ENCODE data around the gene HDAC10.
A peak's percentile ranks its signal among the peaks of the same experiment; 100 is the strongest.

Gene HDAC10

GRCh38 chr22:50283821-50284220 lies 32.8 kb upstream of the HDAC10 start:
- Histone ChIP-seq H3K9me3 (ENCODE audit: control insufficient read depth in 2 of 2, low read length in 2 of 2) (no peaks in the 10 kb centered on the region), H3K4me3 (ENCODE audit: low read length in 2 of 2) (no peak overlapping the region), H3K4me1 (ENCODE audit: control insufficient read depth, insufficient read depth, low read length) (peaks cover 8% of the 10 kb centered on the region), H3K27ac (ENCODE audit: low read length) (no peak overlapping the region), H3K9ac (ENCODE audit: low read length in 2 of 2) (no peak overlapping the region), H3K27me3 (ENCODE audit: control insufficient read depth in 1 of 2, insufficient read depth in 2 of 2, low read length in 2 of 2) (no peaks in the 10 kb centered on the region), H3K36me3 (ENCODE audit: control insufficient read depth in 2 of 2, insufficient read depth in 2 of 2, low read length in 2 of 2) (peaks cover 47 to 48% of the 10 kb centered on the region in 2 donors)

- Histone ChIP-seq H3K4me1 (ENCODE audit: control insufficient read depth, insufficient read depth, low read length) (peaks cover 8% of the 10 kb centered on the region), H3K27ac (ENCODE audit: low read length) (no peak overlapping the region), H3K36me3 (ENCODE audit: control insufficient read depth in 2 of 2, insufficient read depth in 2 of 2, low read length in 2 of 2) (peaks cover 47 to 51% of the 10 kb centered on the region in 2 donors), H3K27me3 (ENCODE audit: control insufficient read depth in 1 of 2, insufficient read depth in 2 of 2, low read length in 2 of 2) (no peaks in the 10 kb centered on the region), H3K9ac (ENCODE audit: low read length in 2 of 2) (no peak overlapping the region), H3K9me3 (ENCODE audit: control insufficient read depth in 2 of 2, low read length in 2 of 2) (no peaks in the 10 kb centered on the region), H3K4me3 (ENCODE audit: low read length in 2 of 2) (no peak overlapping the region)
These were observed 31.5 kb upstream of the HDAC10 start for GRCh38 chr22:50282361-50283155.

DNA sequence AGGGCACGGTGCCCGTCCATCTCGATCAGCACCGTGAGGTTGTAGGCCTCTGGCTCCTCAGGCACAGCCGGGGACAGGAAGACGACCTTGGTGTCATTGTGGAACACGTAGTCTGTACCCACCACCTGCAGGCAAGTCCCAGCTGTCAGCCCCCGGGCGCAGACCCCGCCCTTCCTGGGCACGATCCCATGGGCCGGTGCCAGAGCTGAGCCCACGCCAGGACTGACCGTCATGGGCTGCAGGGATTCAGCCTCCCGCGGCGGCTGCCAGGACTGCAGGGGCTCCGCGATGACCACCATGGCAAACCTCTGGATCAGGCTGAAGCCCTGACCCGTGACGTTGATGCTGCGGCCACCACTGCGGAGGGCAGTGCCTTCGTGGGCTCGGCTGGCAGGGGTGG lies 30.9 kb upstream of the HDAC10 start:
- H3K4me1 ChIP-seq (ENCODE audit: control insufficient read depth, insufficient read depth, low read length) = peaks cover 8% of the 10 kb centered on the region
- no peaks in the 10 kb centered on the region for H3K9me3 ChIP-seq (ENCODE audit: control insufficient read depth in 2 of 2, low read length in 2 of 2)
- H3K9ac ChIP-seq (ENCODE audit: low read length in 2 of 2) = no peak overlapping the region
- H3K27me3 ChIP-seq (ENCODE audit: control insufficient read depth in 1 of 2, insufficient read depth in 2 of 2, low read length in 2 of 2) = no peaks in the 10 kb centered on the region
- H3K36me3 ChIP-seq (ENCODE audit: control insufficient read depth in 2 of 2, insufficient read depth in 2 of 2, low read length in 2 of 2) = peaks cover 50 to 55% of the 10 kb centered on the region in 2 donors
- no peak overlapping the region for H3K4me3 ChIP-seq (ENCODE audit: low read length in 2 of 2)
- H3K27ac ChIP-seq (ENCODE audit: low read length) = no peak overlapping the region

DNA sequence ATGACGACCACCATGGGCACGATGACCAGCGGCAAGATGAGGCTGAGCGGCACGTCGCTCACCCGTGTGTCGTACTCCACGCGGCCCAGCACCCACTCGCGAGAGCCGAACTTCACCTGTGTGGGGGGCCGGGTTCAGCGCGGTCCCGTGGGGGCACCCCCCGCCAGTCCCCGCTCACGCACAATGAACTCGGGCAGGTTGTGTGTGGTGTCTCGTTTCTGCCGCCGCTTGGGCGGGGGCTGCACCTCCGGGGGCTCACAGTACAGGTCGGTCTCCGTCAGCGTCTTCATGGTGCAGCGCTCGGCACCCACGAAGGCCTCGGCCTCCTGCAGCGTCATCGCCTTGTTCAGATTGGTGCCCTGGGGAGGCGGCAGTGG lies 30.3 kb upstream of the HDAC10 start:
- Histone ChIP-seq H3K36me3 (ENCODE audit: control insufficient read depth in 2 of 2, insufficient read depth in 2 of 2, low read length in 2 of 2) (peaks cover 53 to 55% of the 10 kb centered on the region in 2 donors), H3K27me3 (ENCODE audit: control insufficient read depth in 1 of 2, insufficient read depth in 2 of 2, low read length in 2 of 2) (no peaks in the 10 kb centered on the region), H3K4me3 (ENCODE audit: low read length in 2 of 2) (no peak overlapping the region), H3K4me1 (ENCODE audit: control insufficient read depth, insufficient read depth, low read length) (peaks cover 9% of the 10 kb centered on the region), H3K9ac (ENCODE audit: low read length in 2 of 2) (no peak overlapping the region), H3K27ac (ENCODE audit: low read length) (no peak overlapping the region), H3K9me3 (ENCODE audit: control insufficient read depth in 2 of 2, low read length in 2 of 2) (no peaks in the 10 kb centered on the region)

DNA sequence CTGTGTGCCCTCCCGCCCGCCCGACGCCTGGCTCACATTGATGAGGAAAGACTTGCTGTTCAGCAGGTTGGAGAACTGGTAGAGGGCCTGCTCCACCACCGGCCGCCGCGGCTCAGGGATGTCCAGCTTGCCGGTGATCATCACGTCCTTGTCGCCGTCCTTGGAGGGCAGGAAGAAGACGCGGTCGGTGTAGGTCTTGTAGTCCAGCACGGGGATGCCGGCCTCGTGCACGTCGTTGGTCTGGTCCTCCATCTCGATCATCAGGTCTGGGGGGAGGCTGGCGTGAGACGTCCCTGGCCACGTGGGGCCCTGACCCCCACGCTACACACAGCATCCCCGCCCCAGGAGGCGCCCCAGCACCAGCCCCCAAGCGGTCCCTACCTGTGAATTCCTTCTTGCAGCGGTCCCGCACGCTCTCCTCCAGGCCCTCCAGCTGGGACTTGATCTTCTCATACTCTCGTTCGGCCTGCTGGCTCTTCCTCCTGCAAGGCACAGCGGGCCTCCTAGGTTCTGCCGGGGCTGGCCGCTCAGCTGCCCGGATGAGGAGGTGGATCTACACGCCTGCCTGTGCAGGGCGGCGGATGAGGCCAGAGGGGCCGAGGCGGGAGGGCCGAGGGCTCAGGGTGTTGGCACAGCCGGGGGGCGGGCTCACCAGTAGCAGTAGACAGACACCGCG lies 29.8 kb upstream of the HDAC10 start:
- Histone ChIP-seq H3K9ac (ENCODE audit: low read length in 2 of 2) (no peak overlapping the region), H3K4me3 (ENCODE audit: low read length in 2 of 2) (no peak overlapping the region), H3K36me3 (ENCODE audit: control insufficient read depth in 2 of 2, insufficient read depth in 2 of 2, low read length in 2 of 2) (peaks cover 51 to 52% of the 10 kb centered on the region in 2 donors), H3K27me3 (ENCODE audit: control insufficient read depth in 1 of 2, insufficient read depth in 2 of 2, low read length in 2 of 2) (no peaks in the 10 kb centered on the region), H3K9me3 (ENCODE audit: control insufficient read depth in 2 of 2, low read length in 2 of 2) (no peaks in the 10 kb centered on the region), H3K4me1 (ENCODE audit: control insufficient read depth, insufficient read depth, low read length) (peaks cover 11% of the 10 kb centered on the region), H3K27ac (ENCODE audit: low read length) (no peak overlapping the region)

GRCh38 chr22:50280022-50280707 lies 29.1 kb upstream of the HDAC10 start:
- H3K36me3 ChIP-seq (ENCODE audit: control insufficient read depth in 2 of 2, insufficient read depth in 2 of 2, low read length in 2 of 2) = peaks cover 48 to 49% of the 10 kb centered on the region in 2 donors
- no peaks in the 10 kb centered on the region for H3K27me3 ChIP-seq (ENCODE audit: control insufficient read depth in 1 of 2, insufficient read depth in 2 of 2, low read length in 2 of 2)
- H3K4me3 ChIP-seq (ENCODE audit: low read length in 2 of 2) = no peak overlapping the region
- peaks cover 12% of the 10 kb centered on the region for H3K4me1 ChIP-seq (ENCODE audit: control insufficient read depth, insufficient read depth, low read length)
- no peaks in the 10 kb centered on the region for H3K9me3 ChIP-seq (ENCODE audit: control insufficient read depth in 2 of 2, low read length in 2 of 2)
- no peak overlapping the region for H3K9ac ChIP-seq (ENCODE audit: low read length in 2 of 2)
- H3K27ac ChIP-seq (ENCODE audit: low read length) = no peak overlapping the region

DNA sequence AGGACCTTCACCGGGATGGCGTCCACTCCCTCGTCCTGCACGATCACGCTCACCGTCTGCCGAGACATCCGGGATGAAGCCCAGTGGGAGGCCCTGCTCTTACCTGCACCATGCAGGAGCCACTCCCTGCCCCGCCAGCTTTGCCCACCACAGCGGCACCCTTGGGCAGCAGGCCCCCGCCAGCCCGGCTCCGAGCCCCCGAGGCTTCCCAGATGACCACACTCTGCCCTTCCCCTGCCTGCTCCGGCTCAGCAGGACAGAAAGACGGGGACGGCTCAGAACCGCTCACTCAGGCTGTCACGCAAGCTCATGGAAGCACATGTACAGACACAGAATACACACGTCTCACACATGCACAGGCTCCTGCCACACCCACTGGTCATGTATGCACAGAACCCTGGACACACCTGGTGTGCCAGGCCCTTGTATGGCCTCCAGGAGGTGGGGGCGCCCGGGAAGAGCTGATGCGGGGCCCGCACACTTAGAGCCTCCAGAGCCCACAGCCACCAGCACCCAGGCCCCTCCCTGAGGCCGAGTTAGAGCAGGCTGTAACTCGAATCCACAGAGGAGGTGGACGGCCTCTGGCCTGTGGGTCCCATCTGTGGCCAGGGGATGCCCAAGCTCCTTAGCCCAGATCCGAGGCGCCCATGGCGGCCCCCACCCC lies 28.0 kb upstream of the HDAC10 start:
- Histone ChIP-seq H3K27ac (ENCODE audit: low read length) (no peak overlapping the region), H3K36me3 (ENCODE audit: control insufficient read depth in 2 of 2, insufficient read depth in 2 of 2, low read length in 2 of 2) (peaks cover 44 to 51% of the 10 kb centered on the region in 2 donors)

DNA sequence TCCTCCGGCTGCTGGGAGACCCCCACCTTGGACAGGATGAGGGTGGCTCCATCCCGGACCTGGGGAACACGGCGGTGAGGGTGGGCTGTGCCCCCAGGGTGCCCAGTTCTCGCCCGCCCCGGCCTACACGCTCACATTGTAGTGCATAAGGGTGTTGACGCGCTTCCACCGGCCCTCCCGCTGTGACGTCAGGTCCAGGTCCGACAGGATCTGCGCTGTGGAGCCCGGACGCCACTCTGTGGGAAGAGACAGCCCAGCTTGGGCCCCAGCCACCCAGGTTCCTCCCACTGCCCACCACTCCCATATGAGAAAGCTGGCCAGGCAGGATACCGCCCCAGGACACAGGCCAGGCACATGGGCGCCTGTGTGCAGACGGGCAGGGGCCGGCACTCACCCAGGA lies 27.4 kb upstream of the HDAC10 start:
- H3K4me3 ChIP-seq (ENCODE audit: low read length in 2 of 2) = no peak overlapping the region
- no peaks in the 10 kb centered on the region for H3K9me3 ChIP-seq (ENCODE audit: control insufficient read depth in 2 of 2, low read length in 2 of 2)
- peaks cover 44 to 49% of the 10 kb centered on the region in 2 donors for H3K36me3 ChIP-seq (ENCODE audit: control insufficient read depth in 2 of 2, insufficient read depth in 2 of 2, low read length in 2 of 2)
- H3K4me1 ChIP-seq (ENCODE audit: control insufficient read depth, insufficient read depth, low read length) = peaks cover 19% of the 10 kb centered on the region
- no peak overlapping the region for H3K9ac ChIP-seq (ENCODE audit: low read length in 2 of 2)
- H3K27me3 ChIP-seq (ENCODE audit: control insufficient read depth in 1 of 2, insufficient read depth in 2 of 2, low read length in 2 of 2) = no peaks in the 10 kb centered on the region
- no peak overlapping the region for H3K27ac ChIP-seq (ENCODE audit: low read length)

More for the DNA sequence above, 28.0 kb upstream of the HDAC10 start:
- Histone ChIP-seq H3K9ac (ENCODE audit: low read length in 2 of 2) (no peak overlapping the region), H3K4me1 (ENCODE audit: control insufficient read depth, insufficient read depth, low read length) (peaks cover 16% of the 10 kb centered on the region), H3K4me3 (ENCODE audit: low read length in 2 of 2) (no peak overlapping the region), H3K9me3 (ENCODE audit: control insufficient read depth in 2 of 2, low read length in 2 of 2) (no peaks in the 10 kb centered on the region), H3K27me3 (ENCODE audit: control insufficient read depth in 1 of 2, insufficient read depth in 2 of 2, low read length in 2 of 2) (no peaks in the 10 kb centered on the region)

- H3K27ac ChIP-seq (ENCODE audit: low read length) = no peak overlapping the region
- H3K36me3 ChIP-seq (ENCODE audit: control insufficient read depth in 2 of 2, insufficient read depth in 2 of 2, low read length in 2 of 2) = peaks cover 44% of the 10 kb centered on the region in 2 donors
These were observed 26.7 kb upstream of the HDAC10 start for GRCh38 chr22:50277761-50278160.

GRCh38 chr22:50276143-50276542 lies 25.1 kb upstream of the HDAC10 start:
- Histone ChIP-seq H3K9me3 (ENCODE audit: control insufficient read depth in 2 of 2, low read length in 2 of 2) (no peaks in the 10 kb centered on the region), H3K36me3 (ENCODE audit: control insufficient read depth in 2 of 2, insufficient read depth in 2 of 2, low read length in 2 of 2) (peaks cover 33 to 35% of the 10 kb centered on the region in 2 donors), H3K4me1 (ENCODE audit: control insufficient read depth, insufficient read depth, low read length) (peaks cover 18% of the 10 kb centered on the region), H3K9ac (ENCODE audit: low read length in 2 of 2) (no peak overlapping the region), H3K4me3 (ENCODE audit: low read length in 2 of 2) (no peak overlapping the region), H3K27me3 (ENCODE audit: control insufficient read depth in 1 of 2, insufficient read depth in 2 of 2, low read length in 2 of 2) (peaks cover 0 to 7% of the 10 kb centered on the region in 2 donors), H3K27ac (ENCODE audit: low read length) (peak overlapping the region; percentile 6)

More at GRCh38 chr22:50277761-50278160, 26.7 kb upstream of the HDAC10 start:
- no peaks in the 10 kb centered on the region for H3K9me3 ChIP-seq (ENCODE audit: control insufficient read depth in 2 of 2, low read length in 2 of 2)
- H3K4me1 ChIP-seq (ENCODE audit: control insufficient read depth, insufficient read depth, low read length) = peaks cover 19% of the 10 kb centered on the region
- H3K9ac ChIP-seq (ENCODE audit: low read length in 2 of 2) = no peak overlapping the region
- no peaks in the 10 kb centered on the region for H3K27me3 ChIP-seq (ENCODE audit: control insufficient read depth in 1 of 2, insufficient read depth in 2 of 2, low read length in 2 of 2)
- no peak overlapping the region for H3K4me3 ChIP-seq (ENCODE audit: low read length in 2 of 2)
